Measurements from ENCODE around the gene APH1A. TPM values are rescaled to one million over a fixed set of nuclear protein-coding genes. Genes with fewer than 3 reads are reported as not detected.

Gene APH1A
- total and polyA plus RNA-seq, 2 of the 13 experiments (the other 11 are each of a cell fraction or from before 2014, with no cell fraction given) = 114 to 130 TPM

DNA sequence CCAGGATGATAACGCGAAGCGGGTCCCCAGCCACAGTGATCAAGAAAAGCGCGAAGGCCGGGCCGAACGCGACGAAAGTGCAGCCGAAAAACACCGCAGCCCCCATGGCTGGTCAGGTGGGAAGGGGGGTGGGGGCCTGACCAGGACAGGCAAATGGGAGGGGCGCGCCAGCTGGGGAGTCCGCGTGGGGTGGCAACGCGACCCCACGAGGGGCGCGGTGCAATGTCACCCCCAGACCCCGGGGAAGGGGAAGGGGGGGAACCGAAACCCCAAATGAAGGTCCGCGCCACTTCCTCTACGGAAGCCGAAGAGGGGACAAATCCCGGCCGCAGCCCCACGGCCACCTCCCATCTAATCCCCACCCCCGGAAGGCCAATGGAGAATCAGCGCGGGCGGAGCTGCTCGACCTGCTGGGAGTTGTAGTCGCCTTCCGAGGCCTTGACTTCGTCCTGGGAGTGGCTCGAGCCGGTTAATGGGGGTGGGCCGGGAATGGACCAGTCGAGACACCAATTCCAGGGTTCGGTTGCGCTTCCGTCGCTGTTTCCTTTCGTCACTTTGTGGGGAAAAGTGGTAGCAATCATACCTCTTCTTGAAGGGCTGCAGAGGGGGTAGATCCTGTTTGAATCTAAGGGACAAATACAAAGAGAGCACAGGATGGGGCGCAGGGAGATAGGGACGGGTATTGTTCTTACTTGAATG, at the start of gene APH1A (continued):
- TF ChIP-seq, protein P1, sequence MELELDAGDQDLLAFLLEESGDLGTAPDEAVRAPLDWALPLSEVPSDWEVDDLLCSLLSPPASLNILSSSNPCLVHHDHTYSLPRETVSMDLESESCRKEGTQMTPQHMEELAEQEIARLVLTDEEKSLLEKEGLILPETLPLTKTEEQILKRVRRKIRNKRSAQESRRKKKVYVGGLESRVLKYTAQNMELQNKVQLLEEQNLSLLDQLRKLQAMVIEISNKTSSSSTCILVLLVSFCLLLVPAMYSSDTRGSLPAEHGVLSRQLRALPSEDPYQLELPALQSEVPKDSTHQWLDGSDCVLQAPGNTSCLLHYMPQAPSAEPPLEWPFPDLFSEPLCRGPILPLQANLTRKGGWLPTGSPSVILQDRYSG (CRISPR knock-in tag; IDR thresholded peaks at IDR 0.05) = no peak
- TF ChIP-seq ZNF33B (CRISPR knock-in tag; IDR thresholded peaks at IDR 0.05) = no peak
- peak; percentile 61; the same call in 1 of the 2 replicates for TF ChIP-seq HOXD1 (CRISPR knock-in tag; IDR thresholded peaks at IDR 0.05)
- TF ChIP-seq RELA (CRISPR knock-in tag; IDR thresholded peaks at IDR 0.05) = no peak
- TF ChIP-seq, protein P2, sequence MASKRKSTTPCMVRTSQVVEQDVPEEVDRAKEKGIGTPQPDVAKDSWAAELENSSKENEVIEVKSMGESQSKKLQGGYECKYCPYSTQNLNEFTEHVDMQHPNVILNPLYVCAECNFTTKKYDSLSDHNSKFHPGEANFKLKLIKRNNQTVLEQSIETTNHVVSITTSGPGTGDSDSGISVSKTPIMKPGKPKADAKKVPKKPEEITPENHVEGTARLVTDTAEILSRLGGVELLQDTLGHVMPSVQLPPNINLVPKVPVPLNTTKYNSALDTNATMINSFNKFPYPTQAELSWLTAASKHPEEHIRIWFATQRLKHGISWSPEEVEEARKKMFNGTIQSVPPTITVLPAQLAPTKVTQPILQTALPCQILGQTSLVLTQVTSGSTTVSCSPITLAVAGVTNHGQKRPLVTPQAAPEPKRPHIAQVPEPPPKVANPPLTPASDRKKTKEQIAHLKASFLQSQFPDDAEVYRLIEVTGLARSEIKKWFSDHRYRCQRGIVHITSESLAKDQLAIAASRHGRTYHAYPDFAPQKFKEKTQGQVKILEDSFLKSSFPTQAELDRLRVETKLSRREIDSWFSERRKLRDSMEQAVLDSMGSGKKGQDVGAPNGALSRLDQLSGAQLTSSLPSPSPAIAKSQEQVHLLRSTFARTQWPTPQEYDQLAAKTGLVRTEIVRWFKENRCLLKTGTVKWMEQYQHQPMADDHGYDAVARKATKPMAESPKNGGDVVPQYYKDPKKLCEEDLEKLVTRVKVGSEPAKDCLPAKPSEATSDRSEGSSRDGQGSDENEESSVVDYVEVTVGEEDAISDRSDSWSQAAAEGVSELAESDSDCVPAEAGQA (IDR thresholded peaks at IDR 0.05; ENCODE audit: low read depth) = peak; percentile 60; the same call in 1 of the 2 replicates
- TF ChIP-seq, protein P2 (CRISPR knock-in tag; IDR thresholded peaks at IDR 0.05; ENCODE audit: borderline replicate concordance) = 0 out of 2 replicates have a peak, but pooled peaks have one; percentile 17
- TF ChIP-seq ZBTB8A (CRISPR knock-in tag; IDR thresholded peaks at IDR 0.05; ENCODE audit: borderline replicate concordance, low read depth) = no peak
- peak; percentile 46 for TF ChIP-seq CREB1 (IDR thresholded peaks at IDR 0.05)
- peak; percentile 94 for TF ChIP-seq CREB1 (CRISPR knock-in tag; IDR thresholded peaks at IDR 0.05)
- TF ChIP-seq, protein P3, sequence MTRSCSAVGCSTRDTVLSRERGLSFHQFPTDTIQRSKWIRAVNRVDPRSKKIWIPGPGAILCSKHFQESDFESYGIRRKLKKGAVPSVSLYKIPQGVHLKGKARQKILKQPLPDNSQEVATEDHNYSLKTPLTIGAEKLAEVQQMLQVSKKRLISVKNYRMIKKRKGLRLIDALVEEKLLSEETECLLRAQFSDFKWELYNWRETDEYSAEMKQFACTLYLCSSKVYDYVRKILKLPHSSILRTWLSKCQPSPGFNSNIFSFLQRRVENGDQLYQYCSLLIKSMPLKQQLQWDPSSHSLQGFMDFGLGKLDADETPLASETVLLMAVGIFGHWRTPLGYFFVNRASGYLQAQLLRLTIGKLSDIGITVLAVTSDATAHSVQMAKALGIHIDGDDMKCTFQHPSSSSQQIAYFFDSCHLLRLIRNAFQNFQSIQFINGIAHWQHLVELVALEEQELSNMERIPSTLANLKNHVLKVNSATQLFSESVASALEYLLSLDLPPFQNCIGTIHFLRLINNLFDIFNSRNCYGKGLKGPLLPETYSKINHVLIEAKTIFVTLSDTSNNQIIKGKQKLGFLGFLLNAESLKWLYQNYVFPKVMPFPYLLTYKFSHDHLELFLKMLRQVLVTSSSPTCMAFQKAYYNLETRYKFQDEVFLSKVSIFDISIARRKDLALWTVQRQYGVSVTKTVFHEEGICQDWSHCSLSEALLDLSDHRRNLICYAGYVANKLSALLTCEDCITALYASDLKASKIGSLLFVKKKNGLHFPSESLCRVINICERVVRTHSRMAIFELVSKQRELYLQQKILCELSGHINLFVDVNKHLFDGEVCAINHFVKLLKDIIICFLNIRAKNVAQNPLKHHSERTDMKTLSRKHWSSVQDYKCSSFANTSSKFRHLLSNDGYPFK (CRISPR knock-in tag; IDR thresholded peaks at IDR 0.05; ENCODE audit: borderline replicate concordance) = 0 out of 2 replicates have a peak, but pooled peaks have one; percentile 44
- TF ChIP-seq ZNF274 (CRISPR knock-in tag; IDR thresholded peaks at IDR 0.05) = peak; percentile 69; the same call in 1 of the 2 replicates
- TF ChIP-seq, protein P4, sequence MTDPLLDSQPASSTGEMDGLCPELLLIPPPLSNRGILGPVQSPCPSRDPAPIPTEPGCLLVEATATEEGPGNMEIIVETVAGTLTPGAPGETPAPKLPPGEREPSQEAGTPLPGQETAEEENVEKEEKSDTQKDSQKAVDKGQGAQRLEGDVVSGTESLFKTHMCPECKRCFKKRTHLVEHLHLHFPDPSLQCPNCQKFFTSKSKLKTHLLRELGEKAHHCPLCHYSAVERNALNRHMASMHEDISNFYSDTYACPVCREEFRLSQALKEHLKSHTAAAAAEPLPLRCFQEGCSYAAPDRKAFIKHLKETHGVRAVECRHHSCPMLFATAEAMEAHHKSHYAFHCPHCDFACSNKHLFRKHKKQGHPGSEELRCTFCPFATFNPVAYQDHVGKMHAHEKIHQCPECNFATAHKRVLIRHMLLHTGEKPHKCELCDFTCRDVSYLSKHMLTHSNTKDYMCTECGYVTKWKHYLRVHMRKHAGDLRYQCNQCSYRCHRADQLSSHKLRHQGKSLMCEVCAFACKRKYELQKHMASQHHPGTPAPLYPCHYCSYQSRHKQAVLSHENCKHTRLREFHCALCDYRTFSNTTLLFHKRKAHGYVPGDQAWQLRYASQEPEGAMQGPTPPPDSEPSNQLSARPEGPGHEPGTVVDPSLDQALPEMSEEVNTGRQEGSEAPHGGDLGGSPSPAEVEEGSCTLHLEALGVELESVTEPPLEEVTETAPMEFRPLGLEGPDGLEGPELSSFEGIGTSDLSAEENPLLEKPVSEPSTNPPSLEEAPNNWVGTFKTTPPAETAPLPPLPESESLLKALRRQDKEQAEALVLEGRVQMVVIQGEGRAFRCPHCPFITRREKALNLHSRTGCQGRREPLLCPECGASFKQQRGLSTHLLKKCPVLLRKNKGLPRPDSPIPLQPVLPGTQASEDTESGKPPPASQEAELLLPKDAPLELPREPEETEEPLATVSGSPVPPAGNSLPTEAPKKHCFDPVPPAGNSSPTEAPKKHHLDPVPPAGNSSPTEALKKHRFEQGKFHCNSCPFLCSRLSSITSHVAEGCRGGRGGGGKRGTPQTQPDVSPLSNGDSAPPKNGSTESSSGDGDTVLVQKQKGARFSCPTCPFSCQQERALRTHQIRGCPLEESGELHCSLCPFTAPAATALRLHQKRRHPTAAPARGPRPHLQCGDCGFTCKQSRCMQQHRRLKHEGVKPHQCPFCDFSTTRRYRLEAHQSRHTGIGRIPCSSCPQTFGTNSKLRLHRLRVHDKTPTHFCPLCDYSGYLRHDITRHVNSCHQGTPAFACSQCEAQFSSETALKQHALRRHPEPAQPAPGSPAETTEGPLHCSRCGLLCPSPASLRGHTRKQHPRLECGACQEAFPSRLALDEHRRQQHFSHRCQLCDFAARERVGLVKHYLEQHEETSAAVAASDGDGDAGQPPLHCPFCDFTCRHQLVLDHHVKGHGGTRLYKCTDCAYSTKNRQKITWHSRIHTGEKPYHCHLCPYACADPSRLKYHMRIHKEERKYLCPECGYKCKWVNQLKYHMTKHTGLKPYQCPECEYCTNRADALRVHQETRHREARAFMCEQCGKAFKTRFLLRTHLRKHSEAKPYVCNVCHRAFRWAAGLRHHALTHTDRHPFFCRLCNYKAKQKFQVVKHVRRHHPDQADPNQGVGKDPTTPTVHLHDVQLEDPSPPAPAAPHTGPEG (CRISPR knock-in tag; IDR thresholded peaks at IDR 0.05) = 0 out of 2 replicates have a peak, but pooled peaks have one; percentile 35
- peak; percentile 62 for TF ChIP-seq HIVEP1 (CRISPR knock-in tag; IDR thresholded peaks at IDR 0.05)

Data from HepG2 (cell line).